A673 (cell line): Measurements from ENCODE around the gene TAS2R40. TPM values are rescaled to one million over a fixed set of nuclear protein-coding genes. Genes with fewer than 3 reads are reported as not detected.

Experiments
- BruUV-seq: library from RNA; stranded (reverse); fragments of 400-500 nt; replicated peaks from 2 replicates; lab custom pipeline; 2021; lab: Mats Ljungman, UMichigan
- CTCF ChIA-PET: fragments of 300-600 bp; sonication (Branson Sonifier 250); formaldehyde crosslinking; loops from one replicate; lab custom pipeline; 2022; ENCODE audit warnings: antibody characterized with exemption; lab: Charles Lee
- POLR2A ChIA-PET: fragments of 300-600 bp; sonication (Branson Sonifier 250); formaldehyde crosslinking; loops from one replicate; lab custom pipeline; 2022; ENCODE audit warnings: antibody characterized with exemption; ENCODE audit not compliant: low non-redundant PET; lab: Charles Lee
- DNase-seq: peaks from one replicate; pipeline ENCODE4 v3.0.0-alpha.2; 2015; ENCODE audit warnings: low spot score
- H3K27ac ChIP-seq: fragments of 200-600 bp; sonication (generic); 2 replicates; pipeline ENCODE4 v1.5.1; 2016; ENCODE audit warnings: mixed run types, low read depth, mild to moderate bottlenecking, mixed read lengths, antibody characterized with exemption, low read length; ENCODE audit not compliant: poor library complexity, severe bottlenecking
- H3K27me3 ChIP-seq: fragments of 200-600 bp; sonication (generic); replicated peaks from 2 replicates; pipeline ENCODE4 v1.6.1; 2017; ENCODE audit warnings: mixed run types, low read depth, mild to moderate bottlenecking, mixed read lengths, antibody characterized with exemption, low read length; ENCODE audit not compliant: insufficient read depth, poor library complexity
- H3K36me3 ChIP-seq: fragments of 200-600 bp; sonication (generic); 2 replicates; pipeline ENCODE4 v1.6.1; 2016; ENCODE audit warnings: mixed run types, mild to moderate bottlenecking, mixed read lengths, antibody characterized with exemption, low read length; ENCODE audit not compliant: insufficient read depth, poor library complexity, severe bottlenecking
- H3K4me1 ChIP-seq: fragments of 200-600 bp; sonication (generic); 2 replicates; pipeline ENCODE4 v1.6.1; 2017; ENCODE audit warnings: mixed run types, mild to moderate bottlenecking, mixed read lengths, antibody characterized with exemption, low read length; ENCODE audit not compliant: insufficient read depth, poor library complexity, severe bottlenecking
- H3K4me3 ChIP-seq: fragments of 200-600 bp; sonication (generic); 2 replicates; pipeline ENCODE4 v1.5.1; 2016; ENCODE audit warnings: low read depth, mixed run types, mild to moderate bottlenecking, mixed read lengths, low read length; ENCODE audit not compliant: poor library complexity, severe bottlenecking
- H3K9me3 ChIP-seq: fragments of 200-600 bp; sonication (generic); 2 replicates; pipeline ENCODE4 v1.6.1; 2016; ENCODE audit warnings: mixed run types, low read depth, mild to moderate bottlenecking, mixed read lengths, antibody characterized with exemption, low read length; ENCODE audit not compliant: poor library complexity, severe bottlenecking
- EZH2 ChIP-seq: fragments of 200-600 bp; sonication (generic); IDR thresholded peaks from 2 replicates; pipeline ENCODE4 v1.6.1; 2017; ENCODE audit warnings: borderline replicate concordance, low read depth, mild to moderate bottlenecking, mixed read lengths, antibody characterized with exemption, low read length; ENCODE audit not compliant: poor library complexity, severe bottlenecking
- intact Hi-C: fragments of 100-400 bp; cut with micrococcal nuclease; formaldehyde crosslinking; loops from one replicate; pipeline ENCODE4 v1.10.0; 2022; ENCODE audit not compliant: unreplicated experiment
- total RNA-seq: library from RNA; stranded (reverse); gene quantifications from 2 replicates; pipeline ENCODE4 v1.2.3, GENCODE V29; 2021
- TF ChIP-seq, protein P1 (sequence below): fragments of 300-800, 200-600 bp; sonication (generic); conservative IDR thresholded peaks from 2 replicates; pipeline ENCODE4 v1.5.1; 2017; ENCODE audit warnings: low read depth, mild to moderate bottlenecking, antibody characterized with exemption, low read length, moderate library complexity, mixed read lengths

Gene TAS2R40
- total RNA-seq, 1 experiment from 2014 or later, result not detected

- Histone ChIP-seq H3K27me3 (no peaks in the 10 kb centered on the region), H3K9me3 (peaks cover 8% of the 10 kb centered on the region), H3K27ac (no peak overlapping the region), H3K4me3 (no peak overlapping the region), H3K4me1 (no peaks in the 10 kb centered on the region), H3K36me3 (no peaks in the 10 kb centered on the region)
- ChIA-PET CTCF (interaction anchor here (1.3 kb wide), 1 partner anchor 15 kb away, joined by 3 read pairs; no protein-coding TSS in a partner anchor), POLR2A (no interaction called here)
- intact Hi-C loops, result loop anchor here (2.0 kb wide), 1 partner anchor 41 kb away; no protein-coding TSS in a partner anchor
- TF ChIP-seq, protein P1, sequence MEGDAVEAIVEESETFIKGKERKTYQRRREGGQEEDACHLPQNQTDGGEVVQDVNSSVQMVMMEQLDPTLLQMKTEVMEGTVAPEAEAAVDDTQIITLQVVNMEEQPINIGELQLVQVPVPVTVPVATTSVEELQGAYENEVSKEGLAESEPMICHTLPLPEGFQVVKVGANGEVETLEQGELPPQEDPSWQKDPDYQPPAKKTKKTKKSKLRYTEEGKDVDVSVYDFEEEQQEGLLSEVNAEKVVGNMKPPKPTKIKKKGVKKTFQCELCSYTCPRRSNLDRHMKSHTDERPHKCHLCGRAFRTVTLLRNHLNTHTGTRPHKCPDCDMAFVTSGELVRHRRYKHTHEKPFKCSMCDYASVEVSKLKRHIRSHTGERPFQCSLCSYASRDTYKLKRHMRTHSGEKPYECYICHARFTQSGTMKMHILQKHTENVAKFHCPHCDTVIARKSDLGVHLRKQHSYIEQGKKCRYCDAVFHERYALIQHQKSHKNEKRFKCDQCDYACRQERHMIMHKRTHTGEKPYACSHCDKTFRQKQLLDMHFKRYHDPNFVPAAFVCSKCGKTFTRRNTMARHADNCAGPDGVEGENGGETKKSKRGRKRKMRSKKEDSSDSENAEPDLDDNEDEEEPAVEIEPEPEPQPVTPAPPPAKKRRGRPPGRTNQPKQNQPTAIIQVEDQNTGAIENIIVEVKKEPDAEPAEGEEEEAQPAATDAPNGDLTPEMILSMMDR, result no peak
- no peak for TF ChIP-seq EZH2
- no TSS peak for BruUV-seq
- DNase-seq, result no peak
Measured at GRCh38 chr7:143255564-143255963, 33.7 kb downstream of the TAS2R40 start.

GRCh38 chr7:143256325-143256724 is 34.5 kb downstream of the TAS2R40 start:
- Histone ChIP-seq H3K4me1 (no peaks in the 10 kb centered on the region), H3K27me3 (no peaks in the 10 kb centered on the region), H3K9me3 (peaks cover 8% of the 10 kb centered on the region), H3K4me3 (no peak overlapping the region), H3K36me3 (no peaks in the 10 kb centered on the region), H3K27ac (no peak overlapping the region)
- DNase-seq, result no peak
- CTCF ChIA-PET, result interaction anchor here (1.3 kb wide), 1 partner anchor 16 kb away, joined by 3 read pairs; no protein-coding TSS in a partner anchor
- POLR2A ChIA-PET, result no interaction called here
- no peak for TF ChIP-seq EZH2
- TF ChIP-seq, protein P1, result 0 out of 2 replicates have a peak, but pooled peaks have one; percentile 20
- BruUV-seq, result no TSS peak
- intact Hi-C loops, result no loop called here

- Histone ChIP-seq H3K27ac (no peak overlapping the region), H3K27me3 (no peaks in the 10 kb centered on the region), H3K4me1 (no peaks in the 10 kb centered on the region), H3K4me3 (no peak overlapping the region), H3K9me3 (peaks cover 8% of the 10 kb centered on the region), H3K36me3 (no peaks in the 10 kb centered on the region)
- ChIA-PET CTCF (no interaction called here), POLR2A (no interaction called here)
- no peak for DNase-seq
- TF ChIP-seq, protein P1, result no peak
- no peak for TF ChIP-seq EZH2
- intact Hi-C loops, result no loop called here
- BruUV-seq, result no TSS peak
Measured at GRCh38 chr7:143256932-143257331, 35.1 kb downstream of the TAS2R40 start.
